Measurements from ENCODE around the gene GPANK1.

GRCh38 chr6:31643818-31644454 lies 20.9 kb downstream of the GPANK1 start:
- TF ChIP-seq YY1 (IDR thresholded peaks at IDR 0.05; ENCODE audit: insufficient read depth, insufficient read length), result no peak
- no peak for TF ChIP-seq ZNF274 (IDR thresholded peaks at IDR 0.05; ENCODE audit: low read depth, low read length)
- no peak for TF ChIP-seq SUZ12 (IDR thresholded peaks at IDR 0.05; ENCODE audit: extremely low read depth, insufficient read depth, insufficient read length)
